Transverse colon (tissue), 4 donors: ENCODE measurements around the gene THSD7A.

ENCODE experiments used
- EP300 ChIP-seq: sonication (generic); formaldehyde crosslinking; IDR thresholded peaks from one replicate; pipeline ENCODE4 v1.6.1; 2017; ENCODE audit warnings: antibody characterized with exemption, low read depth
- POLR2A ChIP-seq: fragments of 450-650 bp; IDR thresholded peaks from one replicate; pipeline ENCODE4 v1.6.1; 2016; ENCODE audit warnings: antibody characterized with exemption, mild to moderate bottlenecking, moderate library complexity
- POLR2AphosphoS5 ChIP-seq, 3 donors: sonication (generic); formaldehyde crosslinking; IDR thresholded peaks; one replicate each; pipeline ENCODE4 v1.6.1; 2016; ENCODE audit warnings: antibody characterized with exemption in 3 of 3
- TF ChIP-seq, protein P1 (sequence below), 5 experiments: fragments of 200-600 bp in 3 of 5; fragments of 450-650 bp in 2 of 5; sonication (generic) in 3 of 5; IDR thresholded peaks; 1 replicate in 2 of 5; 2 replicates in 3 of 5; pipeline ENCODE4 v1.5.1; 2016 to 2017; ENCODE audit warnings: antibody characterized with exemption in 5 of 5, inconsistent platforms in 3 of 5, mild to moderate bottlenecking in 2 of 5, moderate library complexity in 1 of 5

DNA sequence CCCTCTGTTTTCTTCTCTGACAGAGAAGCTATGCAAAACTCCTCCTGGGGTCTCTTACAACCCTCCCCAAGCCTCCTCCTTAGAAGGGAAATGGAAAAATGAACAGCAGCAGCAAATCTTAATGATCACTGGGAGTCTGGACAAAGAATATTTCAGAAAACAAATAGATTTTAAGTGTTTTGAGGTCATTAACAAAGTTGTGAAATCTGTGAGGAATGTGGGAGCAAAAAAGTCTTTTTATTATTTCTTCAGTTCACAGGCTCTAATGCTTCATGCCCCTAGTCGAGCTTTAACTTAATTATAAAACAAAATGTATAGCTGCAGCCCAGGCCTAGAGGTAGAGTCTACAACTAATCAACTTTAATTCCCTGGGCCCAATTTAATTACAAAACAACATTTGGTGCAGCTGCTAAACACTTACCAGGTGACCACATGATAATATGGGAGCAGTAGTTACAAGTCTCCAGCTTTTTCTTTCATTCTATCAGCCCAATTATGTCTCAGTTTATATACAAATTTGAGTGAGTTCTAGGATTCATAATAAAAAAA is 293.2 kb downstream of the THSD7A start:
- TF ChIP-seq, protein P1, sequence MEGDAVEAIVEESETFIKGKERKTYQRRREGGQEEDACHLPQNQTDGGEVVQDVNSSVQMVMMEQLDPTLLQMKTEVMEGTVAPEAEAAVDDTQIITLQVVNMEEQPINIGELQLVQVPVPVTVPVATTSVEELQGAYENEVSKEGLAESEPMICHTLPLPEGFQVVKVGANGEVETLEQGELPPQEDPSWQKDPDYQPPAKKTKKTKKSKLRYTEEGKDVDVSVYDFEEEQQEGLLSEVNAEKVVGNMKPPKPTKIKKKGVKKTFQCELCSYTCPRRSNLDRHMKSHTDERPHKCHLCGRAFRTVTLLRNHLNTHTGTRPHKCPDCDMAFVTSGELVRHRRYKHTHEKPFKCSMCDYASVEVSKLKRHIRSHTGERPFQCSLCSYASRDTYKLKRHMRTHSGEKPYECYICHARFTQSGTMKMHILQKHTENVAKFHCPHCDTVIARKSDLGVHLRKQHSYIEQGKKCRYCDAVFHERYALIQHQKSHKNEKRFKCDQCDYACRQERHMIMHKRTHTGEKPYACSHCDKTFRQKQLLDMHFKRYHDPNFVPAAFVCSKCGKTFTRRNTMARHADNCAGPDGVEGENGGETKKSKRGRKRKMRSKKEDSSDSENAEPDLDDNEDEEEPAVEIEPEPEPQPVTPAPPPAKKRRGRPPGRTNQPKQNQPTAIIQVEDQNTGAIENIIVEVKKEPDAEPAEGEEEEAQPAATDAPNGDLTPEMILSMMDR (IDR thresholded peaks at IDR 0.05) = no peak
- TF ChIP-seq POLR2A = no peak
- TF ChIP-seq EP300 = no peak
- no peak for TF ChIP-seq POLR2AphosphoS5 (IDR thresholded peaks at IDR 0.05)
